Sigmoid colon (tissue), 4 donors: ENCODE data around the gene EFCAB8.

ENCODE experiments used
- CTCF ChIP-seq, 4 experiments: fragments of 450-650 bp in 3 of 4; fragments of 200-600 bp in 1 of 4; IDR thresholded peaks; one replicate each; pipeline ENCODE4 v1.5.1; 2016 to 2019; ENCODE audit warnings: antibody characterized with exemption in 4 of 4, mild to moderate bottlenecking in 3 of 4, moderate library complexity in 2 of 4
- EP300 ChIP-seq, 4 donors: sonication (generic); formaldehyde crosslinking; IDR thresholded peaks; one replicate each; pipeline ENCODE4 v1.6.1; 2017; ENCODE audit warnings: antibody characterized with exemption in 4 of 4
- POLR2A ChIP-seq, 2 donors: fragments of 450-650 bp; IDR thresholded peaks; one replicate each; pipeline ENCODE4 v1.6.1; 2016; ENCODE audit warnings: antibody characterized with exemption in 2 of 2, mild to moderate bottlenecking in 2 of 2, moderate library complexity in 2 of 2

DNA sequence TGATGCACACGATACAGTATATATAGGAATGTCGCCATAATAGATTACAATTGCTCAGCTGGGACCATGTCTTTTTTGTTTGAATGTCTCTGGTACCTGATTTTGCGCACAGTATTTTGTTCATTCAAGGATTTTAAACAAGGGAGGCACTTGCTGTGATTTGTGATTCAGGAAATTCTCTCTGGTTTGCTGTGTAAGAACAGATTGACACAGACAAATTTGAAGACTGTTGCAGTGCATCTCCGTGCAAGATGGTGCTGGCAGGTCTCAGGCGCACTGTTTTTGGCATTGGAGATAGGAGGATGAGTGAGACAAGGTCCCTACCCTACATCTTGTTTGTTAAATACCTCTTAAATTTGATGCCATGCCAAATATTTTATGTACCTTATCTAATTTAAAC, 36.5 kb upstream of the EFCAB8 start:
- no peak for TF ChIP-seq CTCF (IDR thresholded peaks at IDR 0.05)
- no peak for TF ChIP-seq POLR2A (IDR thresholded peaks at IDR 0.05)
- TF ChIP-seq EP300 (IDR thresholded peaks at IDR 0.05) = no peak
